GM18870 (cell line): ENCODE measurements around the gene EFCAB12.
"Not testable (repeated sequence)": the region's sequence is repeated elsewhere in the genome, so short reads cannot be mapped to it uniquely, and the experiment has no call there.

ENCODE experiments used
- ATAC-seq: cut with Tn5 transposase; IDR thresholded peaks from one replicate; pipeline ENCODE4 v1.9.1; 2021; ENCODE audit warnings: moderate library complexity; ENCODE audit not compliant: unreplicated experiment

The EFCAB12 gene

DNA sequence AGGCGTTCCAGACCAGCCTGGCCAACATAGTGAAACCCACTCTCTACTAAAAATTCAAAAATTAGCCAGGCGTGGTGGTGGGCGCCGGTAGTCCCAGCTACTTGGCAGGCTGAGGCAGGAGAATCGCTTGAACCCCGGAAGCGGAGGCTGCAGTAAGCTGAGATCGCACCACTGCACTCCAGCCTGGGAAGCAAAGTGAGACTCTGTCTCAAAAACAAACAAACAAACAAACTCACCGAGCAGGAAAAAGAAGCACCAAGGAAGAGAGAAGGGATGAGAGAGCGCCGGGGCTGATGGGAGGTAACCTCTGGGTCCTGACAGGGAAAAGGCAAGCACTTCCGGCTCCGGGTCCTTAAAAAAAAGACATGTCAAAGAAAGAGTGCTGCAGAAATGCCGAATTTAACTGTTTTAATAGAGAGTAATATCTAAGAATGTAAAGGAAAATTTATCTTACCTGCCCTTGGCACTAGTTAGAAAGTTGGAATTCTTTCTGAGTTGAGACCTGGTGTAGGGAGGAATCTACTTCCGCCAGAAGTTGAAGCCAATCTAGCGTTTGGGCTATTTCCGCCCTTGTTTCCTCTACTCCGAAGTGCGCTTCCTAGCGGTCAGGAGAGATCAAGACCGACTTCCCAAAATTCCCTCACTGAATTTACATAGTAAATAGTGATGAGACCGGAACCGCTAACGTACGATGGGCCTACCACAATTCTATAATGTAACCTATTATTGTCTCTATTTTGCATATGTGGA lies 29.1 kb downstream of the EFCAB12 start:
- peak; percentile 76 for ATAC-seq

DNA sequence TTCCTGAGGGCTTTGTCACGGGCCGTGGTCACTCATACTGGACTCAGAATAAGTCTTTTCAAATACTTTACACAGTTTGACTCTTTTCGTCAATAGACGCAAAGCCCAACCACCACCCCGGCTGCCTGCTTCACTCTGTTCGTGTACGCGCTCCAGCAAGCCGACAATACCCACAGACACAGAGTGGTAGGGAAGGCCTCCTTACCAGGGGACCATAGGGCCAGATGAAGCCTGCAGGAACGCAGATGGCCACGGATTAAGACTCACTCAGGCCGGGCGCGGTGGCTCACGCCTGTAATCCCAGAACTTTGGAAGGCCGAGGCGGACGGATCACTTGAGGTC lies 29.7 kb downstream of the EFCAB12 start:
- ATAC-seq, result no peak

DNA sequence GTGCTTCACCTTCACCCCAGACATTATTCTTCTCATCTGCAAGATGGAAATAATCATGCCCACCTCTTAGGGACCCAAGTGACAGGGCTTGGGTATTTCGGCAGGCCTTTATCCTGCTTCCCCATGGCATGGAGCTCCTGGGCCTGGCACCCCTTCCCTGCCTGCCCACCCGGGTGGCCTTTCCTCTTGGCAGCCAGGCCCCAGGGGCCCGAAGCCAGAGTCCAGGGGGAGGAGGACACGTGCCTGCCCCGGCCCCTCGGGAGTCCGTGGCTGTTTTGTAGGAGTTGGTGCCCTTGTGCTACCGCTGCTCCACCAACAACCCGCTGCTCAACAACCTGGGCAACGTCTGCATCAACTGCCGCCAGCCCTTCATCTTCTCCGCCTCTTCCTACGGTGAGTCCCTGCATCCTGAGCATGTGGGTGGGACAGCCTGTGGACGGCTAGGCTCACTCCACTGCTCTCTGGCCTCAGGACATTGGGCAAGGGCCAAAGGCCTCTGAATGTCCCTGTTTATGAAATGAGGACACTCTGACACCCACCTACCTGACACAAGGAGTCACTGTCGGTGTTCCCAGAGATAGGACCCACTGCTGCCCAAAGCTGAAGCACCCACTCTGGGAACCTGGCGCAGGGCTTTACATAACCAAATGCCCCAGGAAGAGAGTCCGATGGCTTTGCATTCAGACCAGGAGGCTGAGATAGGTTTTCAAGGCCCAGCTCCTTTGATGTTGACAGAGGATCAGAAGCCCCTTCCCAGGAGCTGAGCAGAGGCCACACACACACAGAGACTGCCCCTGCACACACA lies 34.5 kb downstream of the EFCAB12 start:
- ATAC-seq, result not testable (repeated sequence)

DNA sequence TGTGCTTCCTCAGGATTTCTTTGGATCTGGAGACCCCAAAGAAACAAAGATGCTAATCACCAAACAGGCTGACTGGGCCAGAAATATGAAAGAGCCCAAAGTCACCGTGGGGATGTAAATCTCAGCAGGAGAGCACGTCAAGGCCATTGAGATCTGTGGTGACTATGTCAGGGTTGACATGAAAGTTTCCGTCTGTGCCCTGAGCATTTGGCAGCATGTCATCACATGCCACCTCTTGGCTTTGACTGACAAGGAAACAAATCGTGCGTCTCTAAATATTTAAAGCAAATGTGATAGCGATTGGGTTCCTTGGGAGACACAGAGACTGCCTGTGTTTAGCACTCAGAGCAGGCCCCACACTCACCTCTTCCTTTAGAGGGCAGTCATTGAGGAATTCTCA lies 35.2 kb downstream of the EFCAB12 start:
- ATAC-seq, result no peak

DNA sequence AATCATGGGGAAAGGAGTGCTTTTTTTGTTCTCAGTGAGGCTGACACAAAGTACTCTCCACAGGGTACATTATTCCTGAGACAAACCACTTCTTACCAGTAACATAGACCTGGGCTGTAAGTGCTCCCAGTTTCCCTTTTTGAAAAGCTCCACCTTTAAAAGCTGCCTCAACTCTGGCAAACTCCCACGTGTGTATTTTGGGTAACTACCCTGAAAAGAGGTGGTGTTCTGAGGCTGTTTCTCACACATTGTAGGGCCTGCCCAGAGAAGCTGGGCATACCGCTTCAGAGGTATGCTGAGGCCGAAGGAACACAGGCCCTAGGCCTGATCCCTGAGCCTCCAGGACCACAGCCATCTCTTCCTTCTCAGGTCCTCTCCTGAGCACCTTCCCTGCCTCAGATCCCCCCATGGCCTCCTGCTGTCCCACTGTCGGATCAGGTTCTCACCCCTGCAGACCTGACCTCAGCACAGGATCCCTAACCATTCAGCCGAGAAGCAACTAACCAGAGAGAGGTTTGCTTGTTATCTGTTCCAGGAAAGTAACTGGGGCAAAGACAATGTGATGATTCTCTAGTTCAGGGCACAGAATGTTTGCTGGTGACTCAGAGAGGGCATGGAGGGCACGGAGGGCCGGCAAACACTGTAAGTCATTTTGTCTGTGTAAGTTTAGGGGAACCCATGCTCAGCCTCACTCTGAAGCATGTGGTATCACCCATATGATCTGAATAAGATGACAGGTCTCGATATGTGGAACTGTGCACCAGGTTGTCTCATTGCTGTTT lies 36.1 kb downstream of the EFCAB12 start:
- not testable (repeated sequence) for ATAC-seq

DNA sequence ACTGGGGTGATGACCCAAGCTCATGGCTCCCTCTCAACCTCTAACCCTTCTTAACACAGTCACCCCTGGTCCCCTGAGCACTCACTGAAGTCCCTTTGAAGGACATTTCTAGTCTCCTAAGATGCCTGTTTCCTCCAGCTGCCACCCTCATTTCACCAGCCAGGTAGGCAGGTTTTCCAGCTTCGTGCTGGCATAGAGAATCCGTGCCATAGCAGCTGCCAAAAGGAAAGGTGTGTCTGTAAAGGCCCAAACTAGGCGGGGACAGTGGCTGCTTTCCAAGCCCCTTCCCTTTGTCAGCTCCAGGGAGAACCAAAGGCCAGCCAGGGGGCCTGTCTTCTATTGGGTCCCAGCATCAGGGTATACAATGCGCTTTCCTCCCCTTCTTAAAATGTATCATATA lies 36.9 kb downstream of the EFCAB12 start:
- ATAC-seq, result not testable (repeated sequence)

DNA sequence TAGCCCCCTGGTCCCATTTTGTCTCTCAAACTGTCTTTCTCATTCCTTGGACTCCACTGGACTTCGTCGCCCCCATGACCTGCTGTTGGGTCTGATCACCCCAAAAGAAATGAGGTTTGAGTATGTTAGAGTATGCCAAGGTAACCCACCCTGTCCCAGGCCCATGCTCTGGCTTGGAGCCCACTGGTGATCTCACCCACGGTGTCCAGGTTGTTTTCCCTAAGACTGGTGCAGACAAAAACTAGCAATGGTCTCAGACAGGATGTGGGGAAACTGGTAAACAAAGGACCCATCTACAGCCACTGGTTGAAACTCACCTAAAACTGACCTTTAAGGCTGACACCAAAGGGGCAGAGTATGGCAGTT lies 38.9 kb downstream of the EFCAB12 start:
- ATAC-seq, result no peak

DNA sequence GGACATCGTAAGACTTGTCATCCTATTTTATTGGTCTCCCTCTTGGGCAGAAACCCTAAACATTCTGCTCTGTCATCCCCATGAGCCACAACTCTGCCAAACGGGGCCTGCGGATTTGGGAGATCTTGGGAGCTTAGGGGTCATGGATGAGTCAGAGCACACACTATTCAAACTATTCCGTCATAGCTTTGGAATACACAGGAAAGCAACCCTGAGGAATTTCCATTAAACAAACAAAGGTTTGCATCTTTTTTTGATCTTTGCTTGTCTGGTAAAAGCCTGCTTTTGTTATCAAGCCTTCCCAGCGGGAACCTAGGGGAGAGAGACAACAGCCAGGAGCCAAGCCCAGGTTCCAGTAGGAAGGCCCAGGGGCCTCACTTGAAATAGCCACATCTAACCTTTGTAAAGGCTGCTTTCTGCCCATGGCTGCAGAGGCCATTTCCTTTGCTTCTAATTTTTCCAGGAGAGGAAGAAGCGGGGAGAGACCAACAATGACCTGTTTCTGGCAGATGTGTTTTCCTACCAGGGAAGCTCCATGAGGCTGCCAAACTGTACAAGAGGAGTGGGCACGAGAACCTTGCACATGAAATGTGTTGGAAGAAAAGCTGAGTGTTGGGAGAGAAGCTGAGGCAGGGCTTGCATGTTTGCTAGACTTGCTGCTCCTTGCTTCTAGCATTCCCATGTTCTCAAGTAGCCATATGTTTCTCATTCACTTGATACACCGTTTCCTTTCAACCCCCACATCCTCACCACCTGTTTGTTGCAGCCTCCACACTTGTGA lies 39.5 kb downstream of the EFCAB12 start:
- not testable (repeated sequence) for ATAC-seq

DNA sequence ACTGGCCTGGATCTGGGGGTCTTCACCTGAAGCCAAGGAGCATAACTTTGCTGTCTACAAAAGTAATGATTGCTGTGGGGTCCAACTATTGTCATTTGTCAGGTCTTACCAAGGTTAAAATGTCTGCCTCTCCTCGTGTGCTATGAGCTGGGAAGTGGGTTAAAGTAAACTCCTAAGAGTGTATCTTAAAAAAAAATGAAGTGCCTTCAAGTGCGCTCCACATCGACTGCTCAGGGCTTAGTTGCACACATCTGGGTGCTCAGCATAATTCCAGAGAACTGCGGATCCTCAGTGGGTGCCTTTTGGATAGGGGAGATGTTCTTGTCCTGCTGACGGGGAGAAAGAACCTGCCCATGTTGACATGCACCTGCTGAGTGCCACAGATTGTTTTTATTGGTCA lies 40.9 kb downstream of the EFCAB12 start:
- no peak for ATAC-seq

DNA sequence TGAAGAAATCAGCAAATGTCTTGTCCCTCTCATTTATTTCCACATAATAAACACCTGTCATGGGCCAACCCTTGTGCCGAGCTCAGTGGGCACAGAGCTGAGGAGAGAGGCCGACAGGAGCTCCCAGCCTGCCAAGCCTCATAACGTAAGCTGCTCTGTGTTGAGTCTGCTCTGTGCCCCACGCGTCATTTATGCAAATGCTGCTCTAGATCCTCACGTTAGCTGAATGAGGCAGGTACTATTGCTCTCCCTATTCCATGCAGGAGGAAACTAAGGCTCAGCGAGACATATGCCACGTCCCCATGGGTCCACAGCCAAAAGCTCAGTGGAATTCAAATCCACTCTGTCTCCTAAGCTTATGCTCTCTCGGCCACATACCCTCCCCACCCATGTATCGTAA lies 41.5 kb downstream of the EFCAB12 start:
- no peak for ATAC-seq

DNA sequence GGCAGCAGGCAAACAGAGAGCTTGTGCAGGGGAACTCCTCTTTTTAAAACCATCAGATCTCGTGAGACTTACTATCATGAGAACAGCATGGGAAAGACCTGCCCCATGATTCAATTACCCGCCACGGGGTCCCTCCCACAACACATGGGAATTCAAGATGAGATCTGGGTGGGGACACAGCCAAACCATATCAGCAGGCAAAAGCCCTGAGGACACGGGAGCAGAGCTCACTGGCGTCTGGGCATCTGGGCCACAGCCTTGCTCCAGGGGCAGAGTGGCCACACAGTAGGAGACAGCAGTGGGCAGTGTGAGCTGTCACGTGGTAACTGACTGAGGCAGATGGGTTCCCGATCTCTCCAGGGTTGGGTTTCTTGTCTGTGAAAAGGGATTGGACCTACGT lies 42.9 kb downstream of the EFCAB12 start:
- ATAC-seq, result not testable (repeated sequence)

DNA sequence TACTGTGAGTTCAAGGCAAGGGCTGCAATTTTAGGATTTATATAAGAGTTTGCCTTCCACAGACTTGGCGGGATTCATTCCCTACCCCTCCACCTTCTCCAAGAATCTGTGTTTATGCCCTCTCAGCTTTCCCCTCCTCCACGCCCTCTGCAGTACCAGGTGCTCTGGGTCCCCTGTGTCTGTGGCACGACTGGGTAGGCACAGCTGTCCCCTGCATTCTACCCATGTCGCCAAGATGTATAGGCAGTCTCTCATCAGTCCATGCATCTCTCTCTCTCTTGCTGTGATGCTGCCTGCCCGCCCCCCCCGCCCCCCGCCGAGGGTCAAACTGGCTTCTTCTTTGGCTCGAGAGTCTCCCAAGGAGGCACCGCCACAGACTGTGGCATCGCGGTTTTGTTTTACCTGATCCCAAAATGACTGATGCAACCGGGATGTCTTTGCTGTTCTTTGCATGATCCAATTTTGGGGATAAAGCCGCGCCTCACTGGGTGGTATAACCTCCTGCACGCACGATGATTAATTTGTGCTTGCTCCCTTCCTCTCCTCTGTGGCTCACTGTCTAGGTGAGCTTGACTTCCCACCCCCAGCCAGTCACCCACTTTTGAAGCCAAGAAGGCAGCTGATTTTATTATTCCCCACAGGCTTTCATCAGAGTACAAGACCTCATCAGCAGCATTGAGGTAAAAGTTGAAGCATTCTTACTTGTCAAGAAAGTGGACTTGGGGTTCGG lies 43.7 kb downstream of the EFCAB12 start:
- ATAC-seq, result no peak

DNA sequence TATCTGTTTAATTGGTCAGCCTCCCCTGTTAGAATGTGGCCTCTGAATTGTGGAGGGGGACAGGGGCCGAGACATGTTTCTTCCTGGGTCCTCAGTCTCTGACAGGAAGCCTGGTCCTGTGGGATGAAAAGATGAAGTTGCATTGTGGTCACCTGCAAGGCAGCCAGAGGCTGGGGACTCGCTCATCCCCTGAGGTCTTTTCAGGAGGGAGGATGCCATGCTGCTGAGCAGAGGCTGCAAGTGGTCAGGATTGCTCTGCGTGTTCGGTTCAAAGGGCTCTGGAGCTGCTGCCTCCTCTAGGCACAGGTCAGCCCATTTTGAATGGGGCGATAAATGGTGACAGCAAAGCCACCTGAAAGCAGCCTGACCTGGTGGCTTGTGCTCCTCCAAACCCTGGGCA lies 44.3 kb downstream of the EFCAB12 start:
- not testable (repeated sequence) for ATAC-seq

DNA sequence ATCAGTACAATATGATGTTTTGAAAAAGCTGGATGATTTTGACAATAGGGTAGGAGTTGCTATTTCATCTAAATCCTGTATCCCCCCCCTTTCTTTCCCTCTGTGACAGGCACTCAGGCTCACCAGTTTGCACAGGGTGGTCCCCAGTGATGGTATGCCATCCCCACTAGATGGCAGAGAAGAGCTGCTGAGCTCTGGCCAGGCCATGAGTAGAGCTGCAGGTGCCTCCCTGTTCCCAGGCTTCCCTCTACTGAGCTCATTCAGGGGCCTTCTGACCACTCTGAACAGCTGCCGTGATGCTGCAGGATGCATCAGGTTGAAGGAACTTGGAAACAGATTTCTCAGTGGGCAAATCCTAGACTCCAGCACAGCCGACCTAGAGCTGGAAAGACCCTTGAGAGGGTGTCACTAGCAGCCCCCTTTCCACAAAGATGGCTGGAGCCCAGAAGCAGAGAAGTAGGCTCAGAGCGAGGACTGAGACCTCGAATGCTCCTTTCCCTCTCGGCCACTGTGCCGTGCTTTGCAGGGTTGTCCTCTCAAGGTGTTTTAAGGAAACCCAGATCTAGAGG lies 45.1 kb downstream of the EFCAB12 start:
- peak; percentile 52 for ATAC-seq

DNA sequence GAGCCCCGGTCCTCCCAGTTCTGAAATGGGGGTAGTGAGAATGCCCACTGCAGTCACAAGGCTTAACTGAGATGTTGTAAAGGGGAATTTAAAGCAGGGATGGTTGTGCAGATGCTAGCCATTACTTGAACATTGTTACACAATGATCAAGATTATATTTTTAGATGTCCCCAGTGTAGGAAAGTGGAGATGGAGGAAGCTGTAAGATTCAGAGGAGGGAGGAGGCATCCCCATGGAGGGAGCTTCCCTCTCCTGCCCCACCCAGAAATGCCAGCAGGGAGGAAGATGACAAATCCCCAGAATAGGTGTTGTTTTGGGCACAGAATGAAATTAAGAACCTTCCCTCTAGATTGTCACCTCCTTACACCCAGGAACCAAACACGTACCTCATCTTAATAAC lies 46.1 kb downstream of the EFCAB12 start:
- ATAC-seq, result no peak

DNA sequence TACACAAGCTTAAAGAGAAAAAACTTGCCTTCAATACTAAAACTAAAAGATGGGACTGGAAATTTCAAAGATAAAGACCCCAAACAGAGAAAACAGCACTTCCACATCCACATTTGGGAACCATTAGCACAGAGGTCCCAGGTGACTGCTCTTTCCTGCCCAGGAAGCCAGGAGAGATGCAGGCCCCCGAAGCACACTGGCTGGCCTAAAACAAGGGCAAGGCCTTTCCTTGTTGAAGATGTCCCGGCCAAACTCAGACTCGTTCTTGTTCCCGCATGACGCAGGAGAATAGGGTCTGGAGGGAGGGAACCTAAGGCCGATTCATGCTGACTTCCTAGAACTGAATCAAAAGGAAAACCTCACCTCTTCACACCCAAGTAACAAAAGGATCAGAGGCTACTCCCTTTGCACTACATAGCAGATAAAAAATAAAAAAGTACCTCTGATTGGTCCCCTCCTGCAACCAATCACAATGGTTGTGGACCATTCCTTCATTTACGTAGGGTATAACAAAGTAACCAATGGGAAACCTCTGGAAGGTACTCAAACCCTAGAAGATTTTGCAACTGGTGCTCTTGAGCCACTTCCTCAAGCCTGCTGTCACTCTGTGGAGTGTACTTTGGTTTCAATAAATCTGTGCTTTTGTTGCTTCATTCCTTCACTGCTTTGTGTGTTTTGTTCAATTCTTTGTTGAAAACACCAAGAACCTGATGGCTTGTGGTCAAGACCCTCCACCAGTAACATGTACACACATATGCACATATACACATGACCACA lies 48.7 kb downstream of the EFCAB12 start:
- ATAC-seq, result no peak

DNA sequence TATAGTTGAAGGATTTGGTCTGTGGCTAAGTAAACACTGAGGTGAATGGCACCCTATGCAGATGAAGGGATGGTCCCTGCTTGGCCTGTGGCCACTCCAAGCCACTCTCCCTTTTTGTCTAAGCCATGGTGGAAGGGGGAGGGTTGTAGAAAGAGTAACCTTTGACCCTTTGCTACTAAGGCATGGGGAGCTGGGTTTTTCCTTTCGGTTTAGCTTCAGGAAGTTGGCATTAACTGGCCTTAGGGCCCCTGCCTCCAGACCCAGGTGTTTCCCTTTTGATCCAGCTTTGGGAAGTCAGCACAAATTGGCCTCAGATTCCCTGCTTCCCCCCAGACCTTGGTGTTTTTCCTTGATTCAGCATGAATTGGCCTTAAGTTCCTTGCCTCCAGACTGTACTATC lies 49.5 kb downstream of the EFCAB12 start:
- no peak for ATAC-seq

DNA sequence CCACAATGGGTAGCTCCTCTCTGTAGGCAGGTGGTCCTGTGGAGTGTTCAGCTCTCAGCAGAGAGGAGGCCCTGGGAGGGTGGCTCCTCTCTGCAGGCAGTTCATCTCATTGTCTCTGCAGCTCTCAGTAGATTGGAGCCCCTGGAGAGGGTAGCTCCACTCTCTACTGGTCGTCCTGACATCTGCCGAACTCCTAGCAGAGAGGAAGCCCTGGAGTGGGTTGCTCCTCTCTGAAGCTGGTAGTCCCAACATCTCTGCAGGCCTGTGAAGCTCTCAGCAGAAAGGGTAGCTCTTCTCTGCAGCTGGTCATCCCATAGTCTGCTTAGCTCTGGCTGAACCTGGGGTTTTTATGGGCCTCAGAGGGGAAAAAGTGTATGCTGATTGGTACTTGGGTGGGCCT lies 50.8 kb downstream of the EFCAB12 start:
- ATAC-seq, result no peak

DNA sequence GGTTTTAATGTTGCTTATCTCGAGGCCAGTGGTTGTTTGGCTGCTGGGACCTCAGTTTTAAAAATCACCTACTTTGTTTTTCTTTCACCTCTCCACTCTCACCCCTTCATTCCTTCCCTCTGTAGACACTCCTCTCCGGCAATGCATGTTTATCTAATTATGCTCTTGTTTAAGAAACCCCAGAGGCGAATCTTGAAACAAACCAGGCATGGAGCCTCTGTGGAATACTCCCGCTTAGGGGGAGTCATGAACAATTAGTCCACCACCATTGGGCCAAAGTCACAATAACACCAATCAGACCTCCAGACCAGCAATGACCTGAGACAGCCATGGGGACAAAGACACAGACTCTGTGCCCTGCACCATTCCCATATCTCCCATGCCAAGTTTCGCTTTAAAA lies 53.3 kb downstream of the EFCAB12 start:
- ATAC-seq, result no peak
